ENCODE measurements around the gene EMC7. TPM values are rescaled to one million over a fixed set of nuclear protein-coding genes. Genes with fewer than 3 reads are reported as not detected.

The EMC7 gene
- total and polyA plus RNA-seq, 10 of the 15 experiments (the other 5 are each of a cell fraction or from before 2014, with no cell fraction given), result 16.5 to 88.9 (median 45.0) TPM

GRCh38 chr15:34109797-34110663 lies 8.4 kb upstream of the EMC7 start:
- no TSS peak for BruUV-seq (replicated peaks)
- intact Hi-C loops (cut with micrococcal nuclease; ENCODE audit: unreplicated experiment) (loop anchor here (1.0 to 10.0 kb wide), 3 partner anchors 100 to 475 kb away; partner anchors contain the start of genes GOLGA8B and KATNBL1), in situ Hi-C loops (cut with MboI) (no loop called here)
- H3K27me3 ChIP-seq (replicated peaks in 1 of 2; ENCODE audit: control insufficient read depth in 2 of 2, insufficient read depth in 2 of 2, low read length in 1 of 2), result no peaks in the 10 kb centered on the region
- SMC1A ChIA-PET (ENCODE audit: uncharacterized antibody, unreplicated experiment), result interaction anchor here (0.7 to 4.2 kb wide), 22 partner anchors 9 to 478 kb away, joined by 3 to 65 read pairs (median 4); partner anchors contain the start of genes KATNBL1 and LPCAT4
- no peaks in the 10 kb centered on the region for H3K4me1 ChIP-seq (ENCODE audit: control insufficient read depth, insufficient read depth, low read length)
- CTCF ChIA-PET, result interaction anchor here (0.7 to 6.8 kb wide), 26 partner anchors 9 to 477 kb away, joined by 3 to 136 read pairs (median 4); partner anchors contain the start of genes KATNBL1 and LPCAT4
- POLR2A ChIA-PET, result interaction anchor here (0.8 to 1.2 kb wide), 2 partner anchors 14 to 100 kb away, joined by 3 read pairs; partner anchors contain the start of gene KATNBL1
- no peak overlapping the region for H3K4me2 ChIP-seq (ENCODE audit: control insufficient read depth, insufficient read depth)
- no peak overlapping the region for H3K4me3 ChIP-seq
- no peaks in the 10 kb centered on the region for H3K36me3 ChIP-seq (ENCODE audit: control insufficient read depth in 2 of 2, insufficient read depth in 2 of 2, low read length in 1 of 2)
- no peak overlapping the region for H2AFZ ChIP-seq (ENCODE audit: control insufficient read depth, low read depth, low read length)
- FAIRE-seq (no peak), DNase-seq (ENCODE audit: low read depth, low spot score) (no peak), ATAC-seq (peak; percentile 84)
- TF ChIP-seq, protein P1, sequence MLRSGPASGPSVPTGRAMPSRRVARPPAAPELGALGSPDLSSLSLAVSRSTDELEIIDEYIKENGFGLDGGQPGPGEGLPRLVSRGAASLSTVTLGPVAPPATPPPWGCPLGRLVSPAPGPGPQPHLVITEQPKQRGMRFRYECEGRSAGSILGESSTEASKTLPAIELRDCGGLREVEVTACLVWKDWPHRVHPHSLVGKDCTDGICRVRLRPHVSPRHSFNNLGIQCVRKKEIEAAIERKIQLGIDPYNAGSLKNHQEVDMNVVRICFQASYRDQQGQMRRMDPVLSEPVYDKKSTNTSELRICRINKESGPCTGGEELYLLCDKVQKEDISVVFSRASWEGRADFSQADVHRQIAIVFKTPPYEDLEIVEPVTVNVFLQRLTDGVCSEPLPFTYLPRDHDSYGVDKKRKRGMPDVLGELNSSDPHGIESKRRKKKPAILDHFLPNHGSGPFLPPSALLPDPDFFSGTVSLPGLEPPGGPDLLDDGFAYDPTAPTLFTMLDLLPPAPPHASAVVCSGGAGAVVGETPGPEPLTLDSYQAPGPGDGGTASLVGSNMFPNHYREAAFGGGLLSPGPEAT (IDR thresholded peaks at IDR 0.05; ENCODE audit: low read depth), result no peak
- TF ChIP-seq, protein P2, sequence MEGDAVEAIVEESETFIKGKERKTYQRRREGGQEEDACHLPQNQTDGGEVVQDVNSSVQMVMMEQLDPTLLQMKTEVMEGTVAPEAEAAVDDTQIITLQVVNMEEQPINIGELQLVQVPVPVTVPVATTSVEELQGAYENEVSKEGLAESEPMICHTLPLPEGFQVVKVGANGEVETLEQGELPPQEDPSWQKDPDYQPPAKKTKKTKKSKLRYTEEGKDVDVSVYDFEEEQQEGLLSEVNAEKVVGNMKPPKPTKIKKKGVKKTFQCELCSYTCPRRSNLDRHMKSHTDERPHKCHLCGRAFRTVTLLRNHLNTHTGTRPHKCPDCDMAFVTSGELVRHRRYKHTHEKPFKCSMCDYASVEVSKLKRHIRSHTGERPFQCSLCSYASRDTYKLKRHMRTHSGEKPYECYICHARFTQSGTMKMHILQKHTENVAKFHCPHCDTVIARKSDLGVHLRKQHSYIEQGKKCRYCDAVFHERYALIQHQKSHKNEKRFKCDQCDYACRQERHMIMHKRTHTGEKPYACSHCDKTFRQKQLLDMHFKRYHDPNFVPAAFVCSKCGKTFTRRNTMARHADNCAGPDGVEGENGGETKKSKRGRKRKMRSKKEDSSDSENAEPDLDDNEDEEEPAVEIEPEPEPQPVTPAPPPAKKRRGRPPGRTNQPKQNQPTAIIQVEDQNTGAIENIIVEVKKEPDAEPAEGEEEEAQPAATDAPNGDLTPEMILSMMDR (IDR thresholded peaks at IDR 0.05 in 2 of 3, conservative IDR thresholded peaks at IDR 0.05 in 1 of 3; ENCODE audit: control insufficient read depth in 2 of 3, extremely low read depth in 1 of 3, insufficient read depth in 1 of 3, low read depth in 3 of 3, low read length in 3 of 3), result peak; percentile 65 to 73 (median 67)
- TF ChIP-seq SMC3 (IDR thresholded peaks at IDR 0.05; ENCODE audit: borderline replicate concordance, low read length), result peak; percentile 75; the same call in 1 of the 2 replicates
- peak; percentile 90 for TF ChIP-seq RAD21 (IDR thresholded peaks at IDR 0.05; ENCODE audit: insufficient read depth, low read depth, low read length)
- no peak for TF ChIP-seq ZNF384 (IDR thresholded peaks at IDR 0.05; ENCODE audit: borderline replicate concordance, low read depth, low read length)
- TF ChIP-seq RBBP5 (conservative IDR thresholded peaks at IDR 0.05), result no peak
- TF ChIP-seq MEF2A (IDR thresholded peaks at IDR 0.05; ENCODE audit: insufficient read depth, low read depth, low read length), result no peak
- no peak for TF ChIP-seq RELA (IDR thresholded peaks at IDR 0.05; ENCODE audit: borderline replicate concordance, partially characterized antibody)
- TF ChIP-seq SP1 (IDR thresholded peaks at IDR 0.05; ENCODE audit: low read depth, low read length), result no peak
- no peak for TF ChIP-seq IRF3 (IDR thresholded peaks at IDR 0.05)
- no peak for TF ChIP-seq TAF1 (IDR thresholded peaks at IDR 0.05; ENCODE audit: borderline replicate concordance, low read depth, low read length)
- no peaks in the 10 kb centered on the region for H4K20me1 ChIP-seq (ENCODE audit: control insufficient read depth, insufficient read depth)
- RAD21 ChIA-PET (ENCODE audit: unreplicated experiment), result interaction anchor here (0.6 to 6.9 kb wide), 19 partner anchors 9 to 478 kb away, joined by 3 to 71 read pairs (median 4); partner anchors contain the start of genes EMC4, EMC7, KATNBL1 and LPCAT4
- no peak overlapping the region for H3K9ac ChIP-seq (ENCODE audit: control insufficient read depth, insufficient read depth, low read length)
- H3K27ac ChIP-seq (ENCODE audit: control insufficient read depth, insufficient read depth), result no peak overlapping the region
- WGBS (ENCODE audit: insufficient coverage, insufficient replicate concordance, low lambda C conversion rate, missing lambda C conversion rate), result 63% methylated on average over 5 of the region's 5 CpGs
- H3K9me3 ChIP-seq (replicated peaks; ENCODE audit: control insufficient read depth, insufficient read depth, low read length), result no peaks in the 10 kb centered on the region
- no peaks in the 10 kb centered on the region for H3K79me2 ChIP-seq (ENCODE audit: control insufficient read depth, insufficient read depth, low read length)
